Endothelial cell of umbilical vein (primary cell): Measurements from ENCODE around the gene PHB1. TPM values are rescaled to one million over a fixed set of nuclear protein-coding genes. Genes with fewer than 3 reads are reported as not detected.

Experiments
- BruUV-seq: library from RNA; stranded (reverse); fragments of 400-500 nt; replicated peaks from 2 replicates; lab custom pipeline; 2021; lab: Mats Ljungman, UMichigan
- CTCF ChIA-PET: fragments of 300-600, 350-600 bp; sonication (Branson Sonifier 250); formaldehyde crosslinking; loops from one replicate; lab custom pipeline; 2021; ENCODE audit warnings: antibody characterized with exemption, inconsistent platforms; lab: Charles Lee
- POLR2A ChIA-PET: fragments of 300-600, 350-600 bp; sonication (Branson Sonifier 250); formaldehyde crosslinking; loops from one replicate; lab custom pipeline; 2021; ENCODE audit warnings: antibody characterized with exemption, inconsistent platforms; lab: Charles Lee
- DNase-seq: peaks from one replicate; pipeline ENCODE4 v3.0.0-alpha.2; 2011; ENCODE audit warnings: low read depth, low spot score
- FAIRE-seq: peaks from 2 replicates; lab custom pipeline; 2011; peaks lifted over from hg19 to GRCh38; lab: Jason Lieb, UNC
- H2AFZ ChIP-seq: 2 replicates; pipeline ENCODE4 v1.6.0; 2012; ENCODE audit warnings: low read depth, low read length, control low read depth, inconsistent platforms
- H3K27ac ChIP-seq: 2 replicates; pipeline ENCODE4 v1.5.1; 2011; ENCODE audit warnings: low read depth, mild to moderate bottlenecking, control low read depth, low read length, moderate library complexity; ENCODE audit not compliant: insufficient read depth
- H3K27me3 ChIP-seq, 2 experiments: 2 replicates each; pipeline versions ENCODE4 v1.6.0 to v1.6.1; 2011; ENCODE audit warnings: low read length in 2 of 2, mixed read lengths in 1 of 2; ENCODE audit not compliant: control insufficient read depth in 2 of 2, insufficient read depth in 2 of 2
- H3K36me3 ChIP-seq, 2 experiments: 2 replicates in 1 of 2; 3 replicates in 1 of 2; pipeline ENCODE4 v1.5.1; 2011; ENCODE audit warnings: low read length in 2 of 2, mild to moderate bottlenecking in 1 of 2, moderate library complexity in 1 of 2; ENCODE audit not compliant: control insufficient read depth in 2 of 2, insufficient read depth in 2 of 2; ENCODE audit errors: extremely low read depth in 1 of 2
- H3K4me1 ChIP-seq: 3 replicates; pipeline ENCODE4 v1.5.1; 2011; ENCODE audit warnings: mild to moderate bottlenecking, low read length; ENCODE audit not compliant: control insufficient read depth, insufficient read depth; ENCODE audit errors: extremely low read depth
- H3K4me2 ChIP-seq: 2 replicates; pipeline ENCODE4 v1.6.1; 2011; ENCODE audit warnings: low read length, control low read depth, mixed read lengths; ENCODE audit not compliant: insufficient read depth
- H3K4me3 ChIP-seq, 3 experiments: fragments of 200-600 bp in 1 of 3; sonication (generic), shearing (Covaris generic) in 1 of 3; replicated peaks in 1 of 3; 2 replicates each; pipeline ENCODE4 v1.5.1; 2011 to 2016; ENCODE audit warnings: control low read depth in 3 of 3, low read length in 3 of 3, mild to moderate bottlenecking in 2 of 3, inconsistent platforms in 1 of 3, low read depth in 1 of 3, moderate library complexity in 1 of 3; ENCODE audit not compliant: insufficient read depth in 1 of 3
- H3K79me2 ChIP-seq: 2 replicates; pipeline ENCODE4 v1.6.0; 2012; ENCODE audit warnings: low read length, inconsistent platforms; ENCODE audit not compliant: control insufficient read depth, insufficient read depth
- H3K9ac ChIP-seq: replicated peaks from 2 replicates; pipeline ENCODE3; 2011; ENCODE audit warnings: low read length, control low read depth; ENCODE audit not compliant: insufficient read depth; ENCODE audit errors: extremely low read depth
- H3K9me1 ChIP-seq: replicated peaks from 3 replicates; pipeline ENCODE4 v1.6.0; 2011; ENCODE audit warnings: mild to moderate bottlenecking, low read length; ENCODE audit not compliant: control insufficient read depth, insufficient read depth; ENCODE audit errors: extremely low read depth
- H3K9me3 ChIP-seq: replicated peaks from 2 replicates; pipeline ENCODE4 v1.5.1; 2012; ENCODE audit warnings: low read length, inconsistent platforms; ENCODE audit not compliant: control insufficient read depth, insufficient read depth
- H4K20me1 ChIP-seq: replicated peaks from 2 replicates; pipeline ENCODE3; 2011; ENCODE audit warnings: mild to moderate bottlenecking, low read length; ENCODE audit not compliant: control insufficient read depth, insufficient read depth; ENCODE audit errors: extremely low read depth
- EZH2 ChIP-seq: IDR thresholded peaks from 2 replicates; pipeline ENCODE4 v1.6.1; 2012; ENCODE audit warnings: borderline replicate concordance, low read depth, mild to moderate bottlenecking, moderate library complexity, low read length, inconsistent platforms; ENCODE audit not compliant: severe bottlenecking
- FOS ChIP-seq: IDR thresholded peaks from 2 replicates; pipeline ENCODE4 v1.6.1; 2011; ENCODE audit warnings: mild to moderate bottlenecking, low read length, moderate library complexity, borderline replicate concordance; ENCODE audit not compliant: insufficient read depth
- GATA2 ChIP-seq: IDR thresholded peaks from 2 replicates; pipeline ENCODE4 v1.7.0; 2011; ENCODE audit warnings: low read depth, mild to moderate bottlenecking, moderate library complexity, mixed read lengths, low read length; ENCODE audit not compliant: insufficient read length, insufficient read depth
- JUN ChIP-seq: IDR thresholded peaks from 2 replicates; pipeline ENCODE4 v1.6.1; 2011; ENCODE audit warnings: borderline replicate concordance, low read depth; ENCODE audit not compliant: insufficient read length, insufficient read depth
- MYC ChIP-seq: IDR thresholded peaks from one replicate; pipeline ENCODE4 v1.6.1; 2011; ENCODE audit warnings: mild to moderate bottlenecking, low read depth, low read length
- POLR2A ChIP-seq: IDR thresholded peaks from 2 replicates; pipeline ENCODE4 v1.6.1; 2012; ENCODE audit warnings: low read depth, mild to moderate bottlenecking, control low read depth, low read length
- POLR2AphosphoS5 ChIP-seq: IDR thresholded peaks from 2 replicates; pipeline ENCODE4 v1.6.1; 2012; ENCODE audit warnings: low read depth, mild to moderate bottlenecking, control low read depth, low read length, moderate library complexity; ENCODE audit not compliant: insufficient read depth
- dilution Hi-C: fragments of 300-500 bp; cut with MboI; formaldehyde crosslinking; loops from one replicate; pipeline ENCODE4 v1.15.0; 2019; ENCODE audit warnings: low sequenced_read_pairs; ENCODE audit not compliant: extremely low pct_ligation_motif_present
- intact Hi-C: fragments of 100-400 bp; cut with micrococcal nuclease; formaldehyde crosslinking; loops from one replicate; pipeline ENCODE4 v1.10.0; 2022
- polyA plus RNA-seq, 4 experiments: library from polyadenylated mRNA; depleted of rRNA in 3 of 4; stranded (reverse) in 3 of 4; unstranded in 1 of 4; fragments of >200 nt; gene quantifications; 2 replicates each; pipeline versions ENCODE4 v1.2.1 to v1.2.3, GENCODE V29; 2011 to 2012; ENCODE audit warnings: missing spikeins in 1 of 4
- total RNA-seq: library from RNA; stranded (reverse); gene quantifications from 2 replicates; pipeline ENCODE4 v1.2.3, GENCODE V29; 2021
- TF ChIP-seq, protein P1 (sequence below), 2 donors: IDR thresholded peaks; 1 replicate in 1 of 2; 2 replicates in 1 of 2; pipeline ENCODE4 v1.5.1; 2011; ENCODE audit warnings: low read length in 2 of 2, mild to moderate bottlenecking in 2 of 2, moderate library complexity in 2 of 2, control low read depth in 1 of 2, inconsistent platforms in 1 of 2, low read depth in 1 of 2; ENCODE audit not compliant: insufficient read depth in 1 of 2; ENCODE audit errors: extremely low read depth in 1 of 2
- TF ChIP-seq, protein P2 (sequence below): IDR thresholded peaks from 2 replicates; pipeline ENCODE4 v1.6.1; 2011; ENCODE audit not compliant: insufficient read depth, insufficient read length

PHB1 gene
- total and polyA plus RNA-seq, 2 donors (not counting 3 experiments of a cell fraction or from before 2014, with no cell fraction given) = 222 to 287 TPM

DNA sequence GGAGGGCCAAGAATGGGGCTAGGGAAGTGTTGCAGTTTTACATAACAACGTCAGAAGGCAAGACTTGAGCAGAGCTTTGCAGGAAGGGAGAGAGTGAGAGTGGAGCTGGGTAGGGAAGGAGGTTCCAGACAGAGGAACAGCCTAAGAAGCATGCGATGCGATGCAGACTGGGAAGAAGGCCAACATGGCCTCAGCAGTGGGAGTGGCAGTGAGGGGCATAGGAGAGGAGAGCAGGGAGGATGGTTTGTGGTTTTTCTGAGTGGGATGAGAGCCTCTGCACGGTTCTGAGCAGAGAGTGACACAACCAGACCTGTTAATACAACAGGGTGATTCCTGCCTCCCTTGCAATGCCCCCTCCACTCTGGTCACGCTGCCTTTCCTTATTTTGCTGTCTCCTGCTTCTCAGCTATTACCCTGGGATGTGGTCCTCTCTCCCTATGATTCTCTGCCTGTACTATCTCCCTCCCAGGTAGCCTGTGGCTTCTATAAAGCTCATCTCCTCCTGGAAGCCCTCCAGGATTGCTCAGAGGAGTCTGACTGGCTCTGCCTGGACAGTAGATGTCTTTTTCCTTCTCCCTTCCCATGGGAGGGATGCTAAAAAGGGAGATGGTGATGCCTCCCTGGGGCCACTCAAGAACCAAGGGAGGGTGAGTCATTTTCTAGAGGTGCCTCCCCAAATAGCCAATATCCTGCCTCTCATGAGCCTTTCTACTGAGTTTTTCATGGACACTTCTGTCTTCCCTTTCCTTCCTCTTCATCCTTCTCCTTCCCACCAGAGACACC, 41.7 kb upstream of the PHB1 start:
- TF ChIP-seq FOS = no peak
- TF ChIP-seq, protein P1, sequence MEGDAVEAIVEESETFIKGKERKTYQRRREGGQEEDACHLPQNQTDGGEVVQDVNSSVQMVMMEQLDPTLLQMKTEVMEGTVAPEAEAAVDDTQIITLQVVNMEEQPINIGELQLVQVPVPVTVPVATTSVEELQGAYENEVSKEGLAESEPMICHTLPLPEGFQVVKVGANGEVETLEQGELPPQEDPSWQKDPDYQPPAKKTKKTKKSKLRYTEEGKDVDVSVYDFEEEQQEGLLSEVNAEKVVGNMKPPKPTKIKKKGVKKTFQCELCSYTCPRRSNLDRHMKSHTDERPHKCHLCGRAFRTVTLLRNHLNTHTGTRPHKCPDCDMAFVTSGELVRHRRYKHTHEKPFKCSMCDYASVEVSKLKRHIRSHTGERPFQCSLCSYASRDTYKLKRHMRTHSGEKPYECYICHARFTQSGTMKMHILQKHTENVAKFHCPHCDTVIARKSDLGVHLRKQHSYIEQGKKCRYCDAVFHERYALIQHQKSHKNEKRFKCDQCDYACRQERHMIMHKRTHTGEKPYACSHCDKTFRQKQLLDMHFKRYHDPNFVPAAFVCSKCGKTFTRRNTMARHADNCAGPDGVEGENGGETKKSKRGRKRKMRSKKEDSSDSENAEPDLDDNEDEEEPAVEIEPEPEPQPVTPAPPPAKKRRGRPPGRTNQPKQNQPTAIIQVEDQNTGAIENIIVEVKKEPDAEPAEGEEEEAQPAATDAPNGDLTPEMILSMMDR (IDR thresholded peaks at IDR 0.05; ENCODE audit: extremely low read depth in 1 of 2, insufficient read depth in 1 of 2, low read depth in 1 of 2, low read length in 2 of 2) = no peak
- no peak for TF ChIP-seq POLR2AphosphoS5
- TF ChIP-seq GATA2 = no peak
- TF ChIP-seq POLR2A = no peak
- no peak for TF ChIP-seq JUN
- no peak for TF ChIP-seq MYC
- TF ChIP-seq, protein P2, sequence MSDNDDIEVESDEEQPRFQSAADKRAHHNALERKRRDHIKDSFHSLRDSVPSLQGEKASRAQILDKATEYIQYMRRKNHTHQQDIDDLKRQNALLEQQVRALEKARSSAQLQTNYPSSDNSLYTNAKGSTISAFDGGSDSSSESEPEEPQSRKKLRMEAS = no peak
- no peak for TF ChIP-seq EZH2
- H3K4me2 ChIP-seq = no peak overlapping the region
- H3K9me1 ChIP-seq = no peaks in the 10 kb centered on the region
- no peaks in the 10 kb centered on the region for H3K4me1 ChIP-seq
- peaks cover 31 to 32% of the 10 kb centered on the region in 2 experiments for H3K27me3 ChIP-seq
- no peak overlapping the region for H3K4me3 ChIP-seq
- H3K79me2 ChIP-seq = no peaks in the 10 kb centered on the region
- no TSS peak for BruUV-seq
- H4K20me1 ChIP-seq = no peaks in the 10 kb centered on the region
- H3K36me3 ChIP-seq = no peaks in the 10 kb centered on the region
- H3K9ac ChIP-seq = no peak overlapping the region
- ChIA-PET CTCF (interaction anchor here (1.0 to 1.7 kb wide), 4 partner anchors 10 to 101 kb away, joined by 3 to 6 read pairs (median 3); no protein-coding TSS in a partner anchor), POLR2A (no interaction called here)
- no peaks in the 10 kb centered on the region for H3K9me3 ChIP-seq
- FAIRE-seq (no peak), DNase-seq (no peak)
- dilution Hi-C loops (no loop called here), intact Hi-C loops (no loop called here)
- H2AFZ ChIP-seq = no peak overlapping the region
- H3K27ac ChIP-seq = no peak overlapping the region
